Measurements from ENCODE around the gene MIEF1.
A peak's percentile ranks its signal among the peaks of the same experiment; 100 is the strongest.

MIEF1 gene

GRCh38 chr22:39528681-39529486 is 26.8 kb downstream of the MIEF1 start:
- Histone ChIP-seq H3K4me3 (ENCODE audit: low read depth, low read length) (no peak overlapping the region), H3K27me3 (ENCODE audit: insufficient read depth, low read depth, severe bottlenecking) (no peaks in the 10 kb centered on the region)

GRCh38 chr22:39529487-39529851 is 27.4 kb downstream of the MIEF1 start:
- Histone ChIP-seq H3K4me3 (ENCODE audit: low read depth, low read length) (no peak overlapping the region), H3K27me3 (ENCODE audit: insufficient read depth, low read depth, severe bottlenecking) (no peaks in the 10 kb centered on the region), H3K27ac (peak overlapping the region; percentile 85), H3K36me3 (peaks cover 44% of the 10 kb centered on the region), H3K9me3 (ENCODE audit: severe bottlenecking) (no peaks in the 10 kb centered on the region)
- no peak for DNase-seq
- TF ChIP-seq CTCF (IDR thresholded peaks at IDR 0.05; ENCODE audit: low read depth, low read length), result no peak

More at GRCh38 chr22:39528681-39529486, 26.8 kb downstream of the MIEF1 start:
- no peaks in the 10 kb centered on the region for H3K9me3 ChIP-seq (ENCODE audit: severe bottlenecking)
- H3K36me3 ChIP-seq, result peaks cover 50% of the 10 kb centered on the region
- peak overlapping the region; percentile 85 for H3K27ac ChIP-seq
- DNase-seq, result peak; percentile 89
- TF ChIP-seq CTCF (IDR thresholded peaks at IDR 0.05; ENCODE audit: low read depth, low read length), result peak; percentile 98

GRCh38 chr22:39530116-39530515 is 28.0 kb downstream of the MIEF1 start:
- peaks cover 38% of the 10 kb centered on the region for H3K36me3 ChIP-seq
- H3K27ac ChIP-seq, result no peak overlapping the region
- no peak overlapping the region for H3K4me3 ChIP-seq (ENCODE audit: low read depth, low read length)
- DNase-seq, result no peak
- no peak for TF ChIP-seq CTCF (IDR thresholded peaks at IDR 0.05; ENCODE audit: low read depth, low read length)
- no peaks in the 10 kb centered on the region for H3K27me3 ChIP-seq (ENCODE audit: insufficient read depth, low read depth, severe bottlenecking)
- no peaks in the 10 kb centered on the region for H3K9me3 ChIP-seq (ENCODE audit: severe bottlenecking)

- peak; percentile 77 for DNase-seq
- TF ChIP-seq CTCF (IDR thresholded peaks at IDR 0.05; ENCODE audit: low read depth, low read length), result peak; percentile 38
- Histone ChIP-seq H3K4me3 (ENCODE audit: low read depth, low read length) (no peak overlapping the region), H3K9me3 (ENCODE audit: severe bottlenecking) (no peaks in the 10 kb centered on the region), H3K27ac (peak overlapping the region; percentile 24; the same call in 1 of the 2 replicates), H3K27me3 (ENCODE audit: insufficient read depth, low read depth, severe bottlenecking) (no peaks in the 10 kb centered on the region), H3K36me3 (peaks cover 34% of the 10 kb centered on the region)
Measured at GRCh38 chr22:39530692-39531331, 28.7 kb downstream of the MIEF1 start.

GRCh38 chr22:39532215-39533073 is 30.4 kb downstream of the MIEF1 start, which contains the start of gene RPS19BP1:
Gene RPS19BP1 (minus strand): TSS chr22:39532748. CDS start chr22:39532738, 10 bp downstream.
- H3K9me3 ChIP-seq (ENCODE audit: severe bottlenecking), result no peaks in the 10 kb centered on the region
- H3K27me3 ChIP-seq (ENCODE audit: insufficient read depth, low read depth, severe bottlenecking), result no peaks in the 10 kb centered on the region
- H3K36me3 ChIP-seq, result peaks cover 34% of the 10 kb centered on the region
- H3K27ac ChIP-seq, result peak within 1 kb of the TSS; percentile 87
- H3K4me3 ChIP-seq (ENCODE audit: low read depth, low read length), result peak within 1 kb of the TSS; percentile 91
- peak; percentile 99 for DNase-seq
- no peak for TF ChIP-seq CTCF (IDR thresholded peaks at IDR 0.05; ENCODE audit: low read depth, low read length)
